GM18870 (cell line): ENCODE measurements around the gene GCC1.

Experiments used
- ATAC-seq: cut with Tn5 transposase; IDR thresholded peaks from one replicate; pipeline ENCODE4 v1.9.1; 2021; ENCODE audit warnings: moderate library complexity; ENCODE audit not compliant: unreplicated experiment

Gene GCC1

DNA sequence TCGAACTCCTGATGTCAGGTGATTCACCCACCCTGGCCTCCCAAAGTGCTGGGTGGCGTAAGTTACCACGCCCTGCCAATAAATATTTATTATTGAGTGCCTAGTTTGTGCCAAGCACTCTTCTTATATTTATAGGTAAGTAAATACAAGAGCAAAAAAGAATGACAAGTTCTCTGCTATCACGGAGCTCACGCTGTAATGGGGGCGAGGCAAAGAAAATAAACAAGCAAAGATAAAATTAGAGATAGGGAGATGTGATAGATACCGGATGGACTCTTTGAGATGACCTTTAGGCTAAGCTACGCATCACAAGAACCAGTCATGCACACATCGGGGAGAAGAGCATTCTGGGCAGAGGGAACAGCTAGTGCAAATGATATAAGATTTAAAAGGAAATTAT, 46.3 kb downstream of the GCC1 start:
- ATAC-seq = no peak

- no peak for ATAC-seq
These were observed 48.7 kb downstream of the GCC1 start for GRCh38 chr7:127536741-127537140.

DNA sequence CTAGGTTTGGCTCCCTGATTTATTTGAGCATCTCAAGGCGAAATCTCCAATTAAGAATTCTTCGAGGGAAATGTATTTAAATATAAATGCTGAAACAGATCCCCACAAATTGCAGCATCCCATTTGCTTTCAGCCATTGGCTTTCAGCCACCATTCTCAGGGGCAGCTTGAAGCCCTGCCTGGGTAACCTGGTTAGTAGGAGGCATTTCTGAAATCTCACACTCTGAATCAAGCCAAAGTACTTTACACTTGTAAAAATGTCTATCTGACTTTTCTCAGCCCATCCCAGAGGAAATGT, 49.1 kb downstream of the GCC1 start:
- no peak for ATAC-seq

DNA sequence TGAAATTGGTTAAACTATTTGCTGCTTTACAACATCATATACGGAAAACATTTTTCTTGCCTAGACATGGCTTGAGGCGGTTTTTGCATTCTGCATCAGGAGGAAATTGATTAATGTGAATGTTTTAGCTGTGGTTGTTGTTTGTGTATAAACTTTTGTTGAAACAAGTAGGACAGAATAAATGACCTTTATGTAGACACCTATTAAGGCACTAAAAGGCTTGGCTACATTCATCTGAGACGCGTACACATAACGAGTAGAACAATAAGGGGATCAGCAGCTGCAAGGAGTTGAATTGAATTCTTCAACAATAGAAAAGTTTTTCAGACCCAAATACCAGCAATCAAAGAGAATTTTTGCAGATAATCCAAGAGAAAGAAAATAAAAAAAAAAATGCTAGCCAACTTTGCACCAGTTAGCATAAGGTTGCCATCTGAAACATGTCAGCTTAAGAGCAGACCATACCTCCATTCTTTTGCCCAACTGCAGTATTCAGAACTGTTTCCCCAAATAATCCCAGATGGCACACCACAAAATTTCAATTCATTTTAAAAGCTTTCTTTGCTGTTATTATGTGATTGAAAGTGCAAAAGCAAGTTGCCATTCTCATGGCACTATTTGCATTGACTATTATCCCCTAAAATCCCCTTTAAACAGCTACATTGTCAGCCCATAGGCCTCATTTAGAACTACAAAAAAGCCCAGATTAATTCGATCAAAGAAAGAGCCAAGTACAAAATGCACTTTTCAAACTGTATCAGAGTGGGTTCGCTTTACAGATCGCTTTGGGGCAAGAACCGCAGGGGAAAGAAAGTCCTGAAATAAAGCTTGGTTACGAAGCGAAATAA, 49.6 kb downstream of the GCC1 start:
- no peak for ATAC-seq

GRCh38 chr7:127534636-127535035, 50.8 kb downstream of the GCC1 start:
- no peak for ATAC-seq

GRCh38 chr7:127532736-127533135, 52.7 kb downstream of the GCC1 start:
- ATAC-seq = no peak

DNA sequence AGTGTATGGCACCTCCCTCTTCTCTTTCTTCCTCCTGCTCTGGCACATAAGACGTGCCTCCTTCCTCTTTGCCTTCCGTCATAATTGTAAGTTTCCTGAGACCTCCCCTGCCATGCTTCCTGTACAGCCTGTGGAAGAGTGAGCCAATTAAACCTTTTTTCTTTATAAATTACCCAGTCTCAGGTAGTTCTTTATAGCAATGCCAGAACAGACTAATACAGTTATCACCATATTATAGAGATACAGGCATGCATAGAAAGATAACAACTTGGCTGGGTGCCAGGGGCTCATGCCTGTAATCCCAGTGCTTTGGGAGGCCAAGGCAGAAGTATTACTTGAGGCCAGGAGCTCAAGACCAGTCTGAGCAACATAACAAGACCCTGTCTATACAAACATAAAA, 53.2 kb downstream of the GCC1 start:
- ATAC-seq = no peak
